Endothelial cell of umbilical vein (primary cell): Measurements from ENCODE around the gene TNP1. TPM values are rescaled to one million over a fixed set of nuclear protein-coding genes. Genes with fewer than 3 reads are reported as not detected.

Experiments
- BruUV-seq: library from RNA; stranded (reverse); fragments of 400-500 nt; replicated peaks from 2 replicates; lab custom pipeline; 2021; lab: Mats Ljungman, UMichigan
- CTCF ChIA-PET: fragments of 300-600, 350-600 bp; sonication (Branson Sonifier 250); formaldehyde crosslinking; loops from one replicate; lab custom pipeline; 2021; ENCODE audit warnings: antibody characterized with exemption, inconsistent platforms; lab: Charles Lee
- POLR2A ChIA-PET: fragments of 300-600, 350-600 bp; sonication (Branson Sonifier 250); formaldehyde crosslinking; loops from one replicate; lab custom pipeline; 2021; ENCODE audit warnings: antibody characterized with exemption, inconsistent platforms; lab: Charles Lee
- DNase-seq: peaks from one replicate; pipeline ENCODE4 v3.0.0-alpha.2; 2011; ENCODE audit warnings: low read depth, low spot score
- FAIRE-seq: peaks from 2 replicates; lab custom pipeline; 2011; peaks lifted over from hg19 to GRCh38; lab: Jason Lieb, UNC
- H2AFZ ChIP-seq: 2 replicates; pipeline ENCODE4 v1.6.0; 2012; ENCODE audit warnings: low read depth, low read length, control low read depth, inconsistent platforms
- H3K27ac ChIP-seq: 2 replicates; pipeline ENCODE4 v1.5.1; 2011; ENCODE audit warnings: low read depth, mild to moderate bottlenecking, control low read depth, low read length, moderate library complexity; ENCODE audit not compliant: insufficient read depth
- H3K27me3 ChIP-seq, 2 experiments: 2 replicates each; pipeline versions ENCODE4 v1.6.0 to v1.6.1; 2011; ENCODE audit warnings: low read length in 2 of 2, mixed read lengths in 1 of 2; ENCODE audit not compliant: control insufficient read depth in 2 of 2, insufficient read depth in 2 of 2
- H3K36me3 ChIP-seq, 2 experiments: 2 replicates in 1 of 2; 3 replicates in 1 of 2; pipeline ENCODE4 v1.5.1; 2011; ENCODE audit warnings: low read length in 2 of 2, mild to moderate bottlenecking in 1 of 2, moderate library complexity in 1 of 2; ENCODE audit not compliant: control insufficient read depth in 2 of 2, insufficient read depth in 2 of 2; ENCODE audit errors: extremely low read depth in 1 of 2
- H3K4me1 ChIP-seq: 3 replicates; pipeline ENCODE4 v1.5.1; 2011; ENCODE audit warnings: mild to moderate bottlenecking, low read length; ENCODE audit not compliant: control insufficient read depth, insufficient read depth; ENCODE audit errors: extremely low read depth
- H3K4me2 ChIP-seq: 2 replicates; pipeline ENCODE4 v1.6.1; 2011; ENCODE audit warnings: low read length, control low read depth, mixed read lengths; ENCODE audit not compliant: insufficient read depth
- H3K4me3 ChIP-seq, 3 experiments: fragments of 200-600 bp in 1 of 3; sonication (generic), shearing (Covaris generic) in 1 of 3; replicated peaks in 1 of 3; 2 replicates each; pipeline ENCODE4 v1.5.1; 2011 to 2016; ENCODE audit warnings: control low read depth in 3 of 3, low read length in 3 of 3, mild to moderate bottlenecking in 2 of 3, inconsistent platforms in 1 of 3, low read depth in 1 of 3, moderate library complexity in 1 of 3; ENCODE audit not compliant: insufficient read depth in 1 of 3
- H3K79me2 ChIP-seq: 2 replicates; pipeline ENCODE4 v1.6.0; 2012; ENCODE audit warnings: low read length, inconsistent platforms; ENCODE audit not compliant: control insufficient read depth, insufficient read depth
- H3K9ac ChIP-seq: replicated peaks from 2 replicates; pipeline ENCODE3; 2011; ENCODE audit warnings: low read length, control low read depth; ENCODE audit not compliant: insufficient read depth; ENCODE audit errors: extremely low read depth
- H3K9me1 ChIP-seq: replicated peaks from 3 replicates; pipeline ENCODE4 v1.6.0; 2011; ENCODE audit warnings: mild to moderate bottlenecking, low read length; ENCODE audit not compliant: control insufficient read depth, insufficient read depth; ENCODE audit errors: extremely low read depth
- H3K9me3 ChIP-seq: replicated peaks from 2 replicates; pipeline ENCODE4 v1.5.1; 2012; ENCODE audit warnings: low read length, inconsistent platforms; ENCODE audit not compliant: control insufficient read depth, insufficient read depth
- H4K20me1 ChIP-seq: replicated peaks from 2 replicates; pipeline ENCODE3; 2011; ENCODE audit warnings: mild to moderate bottlenecking, low read length; ENCODE audit not compliant: control insufficient read depth, insufficient read depth; ENCODE audit errors: extremely low read depth
- EZH2 ChIP-seq: IDR thresholded peaks from 2 replicates; pipeline ENCODE4 v1.6.1; 2012; ENCODE audit warnings: borderline replicate concordance, low read depth, mild to moderate bottlenecking, moderate library complexity, low read length, inconsistent platforms; ENCODE audit not compliant: severe bottlenecking
- FOS ChIP-seq: IDR thresholded peaks from 2 replicates; pipeline ENCODE4 v1.6.1; 2011; ENCODE audit warnings: mild to moderate bottlenecking, low read length, moderate library complexity, borderline replicate concordance; ENCODE audit not compliant: insufficient read depth
- GATA2 ChIP-seq: IDR thresholded peaks from 2 replicates; pipeline ENCODE4 v1.7.0; 2011; ENCODE audit warnings: low read depth, mild to moderate bottlenecking, moderate library complexity, mixed read lengths, low read length; ENCODE audit not compliant: insufficient read length, insufficient read depth
- JUN ChIP-seq: IDR thresholded peaks from 2 replicates; pipeline ENCODE4 v1.6.1; 2011; ENCODE audit warnings: borderline replicate concordance, low read depth; ENCODE audit not compliant: insufficient read length, insufficient read depth
- MAX ChIP-seq: IDR thresholded peaks from 2 replicates; pipeline ENCODE4 v1.6.1; 2011; ENCODE audit not compliant: insufficient read depth, insufficient read length
- MYC ChIP-seq: IDR thresholded peaks from one replicate; pipeline ENCODE4 v1.6.1; 2011; ENCODE audit warnings: mild to moderate bottlenecking, low read depth, low read length
- POLR2A ChIP-seq: IDR thresholded peaks from 2 replicates; pipeline ENCODE4 v1.6.1; 2012; ENCODE audit warnings: low read depth, mild to moderate bottlenecking, control low read depth, low read length
- POLR2AphosphoS5 ChIP-seq: IDR thresholded peaks from 2 replicates; pipeline ENCODE4 v1.6.1; 2012; ENCODE audit warnings: low read depth, mild to moderate bottlenecking, control low read depth, low read length, moderate library complexity; ENCODE audit not compliant: insufficient read depth
- dilution Hi-C: fragments of 300-500 bp; cut with MboI; formaldehyde crosslinking; loops from one replicate; pipeline ENCODE4 v1.15.0; 2019; ENCODE audit warnings: low sequenced_read_pairs; ENCODE audit not compliant: extremely low pct_ligation_motif_present
- intact Hi-C: fragments of 100-400 bp; cut with micrococcal nuclease; formaldehyde crosslinking; loops from one replicate; pipeline ENCODE4 v1.10.0; 2022
- polyA plus RNA-seq, 4 experiments: library from polyadenylated mRNA; depleted of rRNA in 3 of 4; stranded (reverse) in 3 of 4; unstranded in 1 of 4; fragments of >200 nt; gene quantifications; 2 replicates each; pipeline versions ENCODE4 v1.2.1 to v1.2.3, GENCODE V29; 2011 to 2012; ENCODE audit warnings: missing spikeins in 1 of 4
- total RNA-seq: library from RNA; stranded (reverse); gene quantifications from 2 replicates; pipeline ENCODE4 v1.2.3, GENCODE V29; 2021
- TF ChIP-seq, protein P1 (sequence below), 2 donors: IDR thresholded peaks; 1 replicate in 1 of 2; 2 replicates in 1 of 2; pipeline ENCODE4 v1.5.1; 2011; ENCODE audit warnings: low read length in 2 of 2, mild to moderate bottlenecking in 2 of 2, moderate library complexity in 2 of 2, control low read depth in 1 of 2, inconsistent platforms in 1 of 2, low read depth in 1 of 2; ENCODE audit not compliant: insufficient read depth in 1 of 2; ENCODE audit errors: extremely low read depth in 1 of 2

The TNP1 gene
- total and polyA plus RNA-seq, 2 donors (not counting 3 experiments of a cell fraction or from before 2014, with no cell fraction given), result not detected

GRCh38 chr2:216879727-216880508, 20.1 kb upstream of the TNP1 start:
- dilution Hi-C loops, result no loop called here
- no peak overlapping the region for H2AFZ ChIP-seq

GRCh38 chr2:216878072-216878471, 18.2 kb upstream of the TNP1 start:
- Histone ChIP-seq H3K27ac (no peak overlapping the region), H3K36me3 (no peaks in the 10 kb centered on the region), H3K4me1 (no peaks in the 10 kb centered on the region), H3K79me2 (no peaks in the 10 kb centered on the region), H3K27me3 (no peaks in the 10 kb centered on the region), H3K4me2 (no peak overlapping the region), H3K4me3 (no peak overlapping the region), H3K9me1 (no peaks in the 10 kb centered on the region), H4K20me1 (no peaks in the 10 kb centered on the region), H3K9ac (no peak overlapping the region), H3K9me3 (no peaks in the 10 kb centered on the region), H2AFZ (no peak overlapping the region)
- intact Hi-C loops, result loop anchor here (5.0 kb wide), 1 partner anchor 181 kb away; the partner anchor contains the start of gene IGFBP5
- DNase-seq (no peak), FAIRE-seq (no peak)
- dilution Hi-C loops, result no loop called here
- ChIA-PET CTCF (interaction anchor here (2.2 kb wide), 1 partner anchor 288 kb away, joined by 12 read pairs; no protein-coding TSS in a partner anchor), POLR2A (no interaction called here)
- no TSS peak for BruUV-seq
- TF ChIP-seq EZH2 (no peak), MAX (no peak), POLR2A (no peak), POLR2AphosphoS5 (no peak), FOS (no peak), JUN (no peak), GATA2 (no peak), MYC (no peak)
- TF ChIP-seq, protein P1, sequence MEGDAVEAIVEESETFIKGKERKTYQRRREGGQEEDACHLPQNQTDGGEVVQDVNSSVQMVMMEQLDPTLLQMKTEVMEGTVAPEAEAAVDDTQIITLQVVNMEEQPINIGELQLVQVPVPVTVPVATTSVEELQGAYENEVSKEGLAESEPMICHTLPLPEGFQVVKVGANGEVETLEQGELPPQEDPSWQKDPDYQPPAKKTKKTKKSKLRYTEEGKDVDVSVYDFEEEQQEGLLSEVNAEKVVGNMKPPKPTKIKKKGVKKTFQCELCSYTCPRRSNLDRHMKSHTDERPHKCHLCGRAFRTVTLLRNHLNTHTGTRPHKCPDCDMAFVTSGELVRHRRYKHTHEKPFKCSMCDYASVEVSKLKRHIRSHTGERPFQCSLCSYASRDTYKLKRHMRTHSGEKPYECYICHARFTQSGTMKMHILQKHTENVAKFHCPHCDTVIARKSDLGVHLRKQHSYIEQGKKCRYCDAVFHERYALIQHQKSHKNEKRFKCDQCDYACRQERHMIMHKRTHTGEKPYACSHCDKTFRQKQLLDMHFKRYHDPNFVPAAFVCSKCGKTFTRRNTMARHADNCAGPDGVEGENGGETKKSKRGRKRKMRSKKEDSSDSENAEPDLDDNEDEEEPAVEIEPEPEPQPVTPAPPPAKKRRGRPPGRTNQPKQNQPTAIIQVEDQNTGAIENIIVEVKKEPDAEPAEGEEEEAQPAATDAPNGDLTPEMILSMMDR (IDR thresholded peaks at IDR 0.05; ENCODE audit: extremely low read depth in 1 of 2, insufficient read depth in 1 of 2, low read depth in 1 of 2, low read length in 2 of 2), result no peak

More at GRCh38 chr2:216879727-216880508, 20.1 kb upstream of the TNP1 start:
- CTCF ChIA-PET, result interaction anchor here (2.2 kb wide), 1 partner anchor 286 kb away, joined by 12 read pairs; no protein-coding TSS in a partner anchor
- H3K27ac ChIP-seq, result no peak overlapping the region
- no peak overlapping the region for H3K4me3 ChIP-seq
- no peaks in the 10 kb centered on the region for H3K4me1 ChIP-seq
- no TSS peak for BruUV-seq
- no peak for TF ChIP-seq MAX
- TF ChIP-seq EZH2, result no peak
- TF ChIP-seq JUN, result no peak
- no peak for TF ChIP-seq FOS
- no peak for DNase-seq
- intact Hi-C loops, result loop anchor here (5.0 kb wide), 1 partner anchor 183 kb away; the partner anchor contains the start of gene IGFBP5
- no peak overlapping the region for H3K4me2 ChIP-seq
- no peak overlapping the region for H3K9ac ChIP-seq
- no peaks in the 10 kb centered on the region for H3K27me3 ChIP-seq
- FAIRE-seq, result no peak
- no peaks in the 10 kb centered on the region for H3K9me1 ChIP-seq
- H4K20me1 ChIP-seq, result no peaks in the 10 kb centered on the region
- no peaks in the 10 kb centered on the region for H3K9me3 ChIP-seq
- POLR2A ChIA-PET, result no interaction called here
- H3K79me2 ChIP-seq, result no peaks in the 10 kb centered on the region
- no peaks in the 10 kb centered on the region for H3K36me3 ChIP-seq
